ENCODE data around the gene DYDC1. TPM values are rescaled to one million over a fixed set of nuclear protein-coding genes. Genes with fewer than 3 reads are reported as not detected.

DYDC1 gene
- total RNA-seq, 3 donors from 2014 or later (not counting 1 experiment from before 2014, with no cell fraction given): not detected

DNA sequence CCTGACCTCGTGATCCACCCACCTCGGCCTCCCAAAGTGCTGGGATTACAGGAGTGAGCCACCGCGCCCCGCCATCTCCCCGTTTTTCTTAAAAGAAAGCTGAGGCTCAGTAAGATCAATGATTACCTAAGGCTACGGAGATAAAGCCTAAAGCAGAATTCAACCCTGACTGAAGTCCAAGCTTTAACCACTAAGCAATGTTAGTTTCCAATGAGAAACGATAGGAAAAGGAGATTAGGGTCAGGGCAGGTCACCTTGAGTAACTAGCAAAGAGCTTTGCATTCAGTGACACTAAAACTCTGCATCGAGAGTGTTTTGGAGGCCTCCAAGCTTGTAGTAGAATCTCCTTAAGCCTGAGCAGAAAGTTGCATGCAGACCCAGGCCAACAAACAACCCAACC is 34.2 kb upstream of the DYDC1 start:
- no peak overlapping the region for H3K27ac Mint-ChIP-seq
- H3K4me1 Mint-ChIP-seq: no peaks in the 10 kb centered on the region
- no peaks in the 10 kb centered on the region for H3K36me3 ChIP-seq (ENCODE audit: control insufficient read depth, insufficient read depth, low read length)
- no peaks in the 10 kb centered on the region for H3K27me3 ChIP-seq (ENCODE audit: control insufficient read depth, insufficient read depth, low read length)
- H3K9me3 ChIP-seq (ENCODE audit: control insufficient read depth, insufficient read depth, low read length): no peaks in the 10 kb centered on the region
- no peak overlapping the region for H3K4me3 Mint-ChIP-seq
- no peak overlapping the region for H3K4me3 ChIP-seq (ENCODE audit: low read length)
- H3K27me3 Mint-ChIP-seq (ENCODE audit: low read depth in 2 of 2): peaks cover 0 to 10% of the 10 kb centered on the region in 2 donors
- H3K4me1 ChIP-seq (ENCODE audit: control insufficient read depth, insufficient read depth, low read length): peaks cover 2% of the 10 kb centered on the region
- no peaks in the 10 kb centered on the region for H3K9me3 Mint-ChIP-seq
- no peak for ATAC-seq
- H3K36me3 Mint-ChIP-seq: no peaks in the 10 kb centered on the region
- H3K27ac ChIP-seq (ENCODE audit: low read length): no peak overlapping the region
- TF ChIP-seq, protein P1, sequence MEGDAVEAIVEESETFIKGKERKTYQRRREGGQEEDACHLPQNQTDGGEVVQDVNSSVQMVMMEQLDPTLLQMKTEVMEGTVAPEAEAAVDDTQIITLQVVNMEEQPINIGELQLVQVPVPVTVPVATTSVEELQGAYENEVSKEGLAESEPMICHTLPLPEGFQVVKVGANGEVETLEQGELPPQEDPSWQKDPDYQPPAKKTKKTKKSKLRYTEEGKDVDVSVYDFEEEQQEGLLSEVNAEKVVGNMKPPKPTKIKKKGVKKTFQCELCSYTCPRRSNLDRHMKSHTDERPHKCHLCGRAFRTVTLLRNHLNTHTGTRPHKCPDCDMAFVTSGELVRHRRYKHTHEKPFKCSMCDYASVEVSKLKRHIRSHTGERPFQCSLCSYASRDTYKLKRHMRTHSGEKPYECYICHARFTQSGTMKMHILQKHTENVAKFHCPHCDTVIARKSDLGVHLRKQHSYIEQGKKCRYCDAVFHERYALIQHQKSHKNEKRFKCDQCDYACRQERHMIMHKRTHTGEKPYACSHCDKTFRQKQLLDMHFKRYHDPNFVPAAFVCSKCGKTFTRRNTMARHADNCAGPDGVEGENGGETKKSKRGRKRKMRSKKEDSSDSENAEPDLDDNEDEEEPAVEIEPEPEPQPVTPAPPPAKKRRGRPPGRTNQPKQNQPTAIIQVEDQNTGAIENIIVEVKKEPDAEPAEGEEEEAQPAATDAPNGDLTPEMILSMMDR (IDR thresholded peaks at IDR 0.05): no peak
- intact Hi-C loops (cut with micrococcal nuclease): no loop called here
- 87% methylated on average over 9 of the region's 9 CpGs for WGBS (ENCODE audit: insufficient coverage)
- DNase-seq: no peak

GRCh38 chr10:80382989-80383388 is 26.4 kb upstream of the DYDC1 start:
- H3K4me3 ChIP-seq (ENCODE audit: low read length): no peak overlapping the region
- H3K36me3 ChIP-seq (ENCODE audit: control insufficient read depth, insufficient read depth, low read length): no peaks in the 10 kb centered on the region
- Mint-ChIP-seq H3K27ac (no peak overlapping the region), H3K4me3 (no peak overlapping the region), H3K27me3 (ENCODE audit: low read depth in 2 of 2) (peaks cover 0 to 3% of the 10 kb centered on the region in 2 donors), H3K36me3 (no peaks in the 10 kb centered on the region), H3K4me1 (peaks cover 10% of the 10 kb centered on the region in 2 donors), H3K9me3 (no peaks in the 10 kb centered on the region)
- WGBS (ENCODE audit: insufficient coverage): 3% methylated on average over 4 of the region's 4 CpGs
- H3K27me3 ChIP-seq (ENCODE audit: control insufficient read depth, insufficient read depth, low read length): no peaks in the 10 kb centered on the region
- peak in 2 of 3 donors; percentile 73 to 77 for ATAC-seq
- H3K9me3 ChIP-seq (ENCODE audit: control insufficient read depth, insufficient read depth, low read length): no peaks in the 10 kb centered on the region
- H3K27ac ChIP-seq (ENCODE audit: low read length): no peak overlapping the region
- peaks cover 3% of the 10 kb centered on the region for H3K4me1 ChIP-seq (ENCODE audit: control insufficient read depth, insufficient read depth, low read length)
- intact Hi-C loops (cut with micrococcal nuclease): loop anchor here (1.0 kb wide), 1 partner anchor 122 kb away; no protein-coding TSS in a partner anchor
- DNase-seq: peak in 1 of 2 donors; percentile 78
- TF ChIP-seq, protein P1 (IDR thresholded peaks at IDR 0.05): peak; percentile 52

GRCh38 chr10:80380185-80380584 is 23.6 kb upstream of the DYDC1 start:
- no peaks in the 10 kb centered on the region for H3K9me3 Mint-ChIP-seq
- peaks cover 3% of the 10 kb centered on the region for H3K4me1 ChIP-seq (ENCODE audit: control insufficient read depth, insufficient read depth, low read length)
- no peak overlapping the region for H3K27ac ChIP-seq (ENCODE audit: low read length)
- no peak overlapping the region for H3K4me3 ChIP-seq (ENCODE audit: low read length)
- H3K27ac Mint-ChIP-seq: no peak overlapping the region
- ATAC-seq (no peak), DNase-seq (no peak)
- H3K27me3 Mint-ChIP-seq (ENCODE audit: low read depth in 2 of 2): peaks cover 6 to 8% of the 10 kb centered on the region in 2 donors
- H3K27me3 ChIP-seq (ENCODE audit: control insufficient read depth, insufficient read depth, low read length): no peaks in the 10 kb centered on the region
- TF ChIP-seq, protein P1 (IDR thresholded peaks at IDR 0.05): no peak
- 91% methylated on average over 4 of the region's 4 CpGs for WGBS (ENCODE audit: insufficient coverage)
- no peak overlapping the region for H3K4me3 Mint-ChIP-seq
- intact Hi-C loops (cut with micrococcal nuclease): no loop called here
- H3K4me1 Mint-ChIP-seq: peaks cover 10% of the 10 kb centered on the region in 2 donors
- no peaks in the 10 kb centered on the region for H3K36me3 ChIP-seq (ENCODE audit: control insufficient read depth, insufficient read depth, low read length)
- no peaks in the 10 kb centered on the region for H3K36me3 Mint-ChIP-seq
- no peaks in the 10 kb centered on the region for H3K9me3 ChIP-seq (ENCODE audit: control insufficient read depth, insufficient read depth, low read length)

DNA sequence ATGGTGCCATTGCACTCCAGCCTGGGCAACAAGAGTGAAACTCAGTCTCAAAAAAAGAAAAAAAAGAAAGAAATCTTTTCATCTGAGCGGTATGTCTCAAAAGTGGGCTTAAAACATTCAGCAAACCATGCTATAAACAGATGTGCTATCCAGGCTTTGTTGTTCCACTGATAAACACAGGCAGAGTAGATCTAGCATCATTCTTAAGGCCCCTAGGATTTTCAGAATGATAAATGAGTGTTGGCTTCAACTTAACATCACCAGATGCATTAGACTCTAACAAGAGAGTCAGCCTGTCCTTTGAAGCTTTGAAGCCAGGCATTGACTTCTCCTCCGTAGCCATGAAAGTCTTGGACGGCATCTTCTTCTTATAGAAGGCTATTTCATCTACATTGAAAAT is 23.1 kb upstream of the DYDC1 start:
- ATAC-seq (no peak), DNase-seq (no peak)
- intact Hi-C loops (cut with micrococcal nuclease): no loop called here
- Mint-ChIP-seq H3K9me3 (no peaks in the 10 kb centered on the region), H3K4me3 (no peak overlapping the region), H3K27me3 (ENCODE audit: low read depth in 2 of 2) (peaks cover 6 to 8% of the 10 kb centered on the region in 2 donors), H3K27ac (no peak overlapping the region), H3K4me1 (peaks cover 10% of the 10 kb centered on the region in 2 donors), H3K36me3 (no peaks in the 10 kb centered on the region)
- TF ChIP-seq, protein P1 (IDR thresholded peaks at IDR 0.05): no peak
- 92% methylated on average over 3 of the region's 3 CpGs for WGBS (ENCODE audit: insufficient coverage)
- no peaks in the 10 kb centered on the region for H3K27me3 ChIP-seq (ENCODE audit: control insufficient read depth, insufficient read depth, low read length)
- H3K36me3 ChIP-seq (ENCODE audit: control insufficient read depth, insufficient read depth, low read length): no peaks in the 10 kb centered on the region
- no peaks in the 10 kb centered on the region for H3K9me3 ChIP-seq (ENCODE audit: control insufficient read depth, insufficient read depth, low read length)
- no peak overlapping the region for H3K27ac ChIP-seq (ENCODE audit: low read length)
- peaks cover 3% of the 10 kb centered on the region for H3K4me1 ChIP-seq (ENCODE audit: control insufficient read depth, insufficient read depth, low read length)
- H3K4me3 ChIP-seq (ENCODE audit: low read length): no peak overlapping the region

All from natural killer cell (primary cell).